Spleen (tissue), 11 donors: Measurements from ENCODE around the gene RTKN. TPM values are rescaled to one million over a fixed set of nuclear protein-coding genes. Genes with fewer than 3 reads are reported as not detected.

Experiments used
- DNase-seq: peaks from one replicate; pipeline ENCODE4 v3.0.0-alpha.2; 2020
- H3K27ac ChIP-seq, 8 donors: fragments of 200-600 bp; sonication (generic) in 7 of 8; 1 replicate in 4 of 8; 2 replicates in 4 of 8; pipeline versions ENCODE4 v1.5.0 to v1.8.0; 2016 to 2021; ENCODE audit warnings: inconsistent platforms in 4 of 8, mild to moderate bottlenecking in 4 of 8, moderate library complexity in 1 of 8
- H3K27me3 ChIP-seq, 7 donors: fragments of 200-600 bp; sonication (generic) in 6 of 7; replicated peaks in 1 of 7; 1 replicate in 4 of 7; 2 replicates in 3 of 7; pipeline versions ENCODE4 v1.5.0 to v1.8.0; 2016 to 2021; ENCODE audit warnings: inconsistent platforms in 3 of 7, mild to moderate bottlenecking in 1 of 7
- H3K36me3 ChIP-seq, 6 donors: fragments of 200-600 bp; sonication (generic) in 5 of 6; 1 replicate in 4 of 6; 2 replicates in 2 of 6; pipeline versions ENCODE4 v1.5.0 to v1.8.0; 2016 to 2021; ENCODE audit warnings: inconsistent platforms in 2 of 6
- H3K4me1 ChIP-seq, 6 donors: fragments of 200-600 bp; sonication (generic) in 5 of 6; 1 replicate in 3 of 6; 2 replicates in 3 of 6; pipeline versions ENCODE4 v1.5.0 to v1.8.0; 2016 to 2021; ENCODE audit warnings: inconsistent platforms in 3 of 6
- H3K4me3 ChIP-seq, 8 donors: fragments of 200-600 bp; sonication (generic) in 7 of 8; 1 replicate in 4 of 8; 2 replicates in 4 of 8; pipeline versions ENCODE4 v1.5.0 to v1.8.0; 2016 to 2021; ENCODE audit warnings: inconsistent platforms in 4 of 8, mild to moderate bottlenecking in 4 of 8, moderate library complexity in 2 of 8
- H3K9me3 ChIP-seq, 8 donors: fragments of 200-600 bp; sonication (generic) in 7 of 8; 1 replicate in 4 of 8; 2 replicates in 4 of 8; pipeline versions ENCODE4 v1.5.0 to v1.8.0; 2016 to 2021; ENCODE audit warnings: inconsistent platforms in 4 of 8
- POLR2A ChIP-seq, 3 donors: fragments of 450-650 bp; IDR thresholded peaks; one replicate each; pipeline ENCODE4 v1.5.1; 2017; ENCODE audit warnings: antibody characterized with exemption in 3 of 3, mild to moderate bottlenecking in 1 of 3
- POLR2AphosphoS5 ChIP-seq, 3 donors: sonication (generic); formaldehyde crosslinking; IDR thresholded peaks; one replicate each; pipeline ENCODE4 v1.5.1; 2017; ENCODE audit warnings: antibody characterized with exemption in 3 of 3
- WGBS, 5 donors: extraction: QIAGEN DNeasy Blood & Tissue Kit in 3 of 5; methylation state at CpG; one replicate each; pipeline versions ENCODE4 v1.1.5 to v1.1.7; 2013 to 2018; 5-methylcytosine and 5-hydroxymethylcytosine counted together
- intact Hi-C: fragments of 100-400 bp; cut with DNase I; formaldehyde crosslinking; loops from one replicate; pipeline ENCODE4 v1.15.0; 2023; ENCODE audit warnings: low total_unique reads
- polyA plus RNA-seq, 3 donors: library from polyadenylated mRNA; stranded (reverse); fragments of 200-250 nt; gene quantifications; one replicate each; pipeline ENCODE4 v1.2.1, GENCODE V29; 2013
- total RNA-seq, 7 donors: library from RNA; depleted of rRNA in 3 of 7; stranded (reverse); fragments of >200 nt in 3 of 7; fragmentation: NEBNext Ultra II Directional in 4 of 7; extraction: Animal tissue kit (Norgen Biotek cat#: 25700) in 4 of 7; gene quantifications; one replicate each; pipeline versions ENCODE4 v1.1.0 to v1.2.1, GENCODE V29; 2016 to 2021
- TF ChIP-seq, protein P1 (sequence below), 11 experiments: fragments of 200-600 bp in 7 of 11; fragments of 450-650 bp in 4 of 11; sonication (generic) in 4 of 11; IDR thresholded peaks in 8 of 11; conservative IDR thresholded peaks in 3 of 11; 1 replicate in 7 of 11; 2 replicates in 4 of 11; pipeline versions ENCODE4 v1.4.0 to v1.8.0; 2016 to 2021; ENCODE audit warnings: antibody characterized with exemption in 11 of 11, inconsistent platforms in 4 of 11, mild to moderate bottlenecking in 1 of 11
- donor health status: healthy with polysubstance abuse.
- donor health status: DM: no; HTN: no; CAD: no; lungs with moderate emphysema.
- donor health status: DM: no; HTN: no; CAD: no.
- donor health status: Bipolar disorder and iron deficiency.
- donor health status: healthy.
- donor health status: DM: no; HTN: no; CAD: no.
- donor health status: DM: yes; HTN: yes; CAD: no.

RTKN gene
- total and polyA plus RNA-seq, 10 donors = 3.2 to 11.1 (median 7.1) TPM

- H3K27ac ChIP-seq = no peak overlapping the region
- WGBS, 5 donors = 93 to 97% (median 95%) methylated on average over 1 of the region's 1 CpG
- H3K27me3 ChIP-seq = no peaks in the 10 kb centered on the region
- intact Hi-C loops = no loop called here
- DNase-seq = no peak
- no peak for TF ChIP-seq POLR2AphosphoS5 (IDR thresholded peaks at IDR 0.05)
- no peaks in the 10 kb centered on the region for H3K9me3 ChIP-seq
- no peak overlapping the region for H3K4me3 ChIP-seq
- H3K36me3 ChIP-seq = peaks cover 0 to 40% (median 3%) of the 10 kb centered on the region in 6 donors
- peaks cover 15 to 77% (median 39%) of the 10 kb centered on the region in 6 donors for H3K4me1 ChIP-seq
Measured at GRCh38 chr2:74387346-74387745, 54.4 kb downstream of the RTKN start.

DNA sequence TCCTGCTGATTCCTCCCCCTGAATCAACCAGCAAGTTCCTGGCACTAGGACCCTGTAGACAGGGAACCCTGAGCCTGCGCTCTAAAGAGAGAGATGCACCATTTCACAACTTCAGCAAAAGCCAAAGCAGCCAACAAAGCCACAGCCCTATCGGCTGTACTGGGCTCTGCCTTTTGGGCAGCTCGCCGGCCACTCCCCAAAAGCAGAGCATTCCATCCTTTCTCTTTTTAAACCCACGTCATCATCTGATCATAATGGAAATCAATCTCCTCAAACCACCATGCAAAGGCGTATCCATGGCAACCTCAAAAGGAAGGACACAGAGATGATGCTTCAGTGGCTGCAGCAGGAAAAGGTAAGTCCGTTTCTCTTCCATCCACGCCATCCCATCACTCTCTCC lies 56.3 kb downstream of the RTKN start:
- no peak overlapping the region for H3K4me3 ChIP-seq
- no peaks in the 10 kb centered on the region for H3K9me3 ChIP-seq
- H3K4me1 ChIP-seq = peaks cover 9 to 83% (median 45%) of the 10 kb centered on the region in 6 donors
- TF ChIP-seq, protein P1, sequence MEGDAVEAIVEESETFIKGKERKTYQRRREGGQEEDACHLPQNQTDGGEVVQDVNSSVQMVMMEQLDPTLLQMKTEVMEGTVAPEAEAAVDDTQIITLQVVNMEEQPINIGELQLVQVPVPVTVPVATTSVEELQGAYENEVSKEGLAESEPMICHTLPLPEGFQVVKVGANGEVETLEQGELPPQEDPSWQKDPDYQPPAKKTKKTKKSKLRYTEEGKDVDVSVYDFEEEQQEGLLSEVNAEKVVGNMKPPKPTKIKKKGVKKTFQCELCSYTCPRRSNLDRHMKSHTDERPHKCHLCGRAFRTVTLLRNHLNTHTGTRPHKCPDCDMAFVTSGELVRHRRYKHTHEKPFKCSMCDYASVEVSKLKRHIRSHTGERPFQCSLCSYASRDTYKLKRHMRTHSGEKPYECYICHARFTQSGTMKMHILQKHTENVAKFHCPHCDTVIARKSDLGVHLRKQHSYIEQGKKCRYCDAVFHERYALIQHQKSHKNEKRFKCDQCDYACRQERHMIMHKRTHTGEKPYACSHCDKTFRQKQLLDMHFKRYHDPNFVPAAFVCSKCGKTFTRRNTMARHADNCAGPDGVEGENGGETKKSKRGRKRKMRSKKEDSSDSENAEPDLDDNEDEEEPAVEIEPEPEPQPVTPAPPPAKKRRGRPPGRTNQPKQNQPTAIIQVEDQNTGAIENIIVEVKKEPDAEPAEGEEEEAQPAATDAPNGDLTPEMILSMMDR (IDR thresholded peaks at IDR 0.05 in 8 of 11, conservative IDR thresholded peaks at IDR 0.05 in 3 of 11) = no peak
- TF ChIP-seq POLR2AphosphoS5 (IDR thresholded peaks at IDR 0.05) (no peak), POLR2A (IDR thresholded peaks at IDR 0.05) (no peak)
- intact Hi-C loops = no loop called here
- H3K27ac ChIP-seq = no peak overlapping the region
- 77 to 89% (median 79%) methylated on average over 8 of the region's 8 CpGs for WGBS, 5 donors
- DNase-seq = no peak
- H3K36me3 ChIP-seq = peaks cover 0 to 40% (median 3%) of the 10 kb centered on the region in 6 donors
- no peaks in the 10 kb centered on the region for H3K27me3 ChIP-seq

DNA sequence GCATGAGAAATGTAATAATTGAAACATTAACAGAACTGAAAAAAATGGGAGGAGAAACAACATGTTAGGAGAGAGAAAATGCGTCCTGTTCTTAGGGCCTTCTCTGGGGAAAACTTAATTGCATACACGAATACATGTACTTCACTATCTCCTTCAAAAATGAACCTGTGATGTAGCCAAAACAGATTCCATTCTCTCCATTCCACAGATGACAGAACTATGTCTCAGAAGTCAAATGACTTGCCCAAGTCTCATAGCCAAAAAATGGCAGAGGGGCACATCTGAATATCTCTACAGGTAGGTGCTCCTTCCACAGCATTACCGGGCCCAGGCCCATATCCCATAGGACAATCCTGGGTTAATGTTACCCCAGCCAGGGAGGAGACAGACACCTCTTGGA lies 57.7 kb downstream of the RTKN start:
- WGBS, 5 donors = 85 to 93% (median 85%) methylated on average over 3 of the region's 3 CpGs
- Histone ChIP-seq H3K27me3 (no peaks in the 10 kb centered on the region), H3K27ac (no peak overlapping the region), H3K36me3 (peaks cover 0 to 40% (median 3%) of the 10 kb centered on the region in 6 donors), H3K4me1 (peaks cover 8 to 83% (median 44%) of the 10 kb centered on the region in 6 donors), H3K9me3 (no peaks in the 10 kb centered on the region), H3K4me3 (no peak overlapping the region)
- TF ChIP-seq POLR2A (IDR thresholded peaks at IDR 0.05) (no peak), POLR2AphosphoS5 (IDR thresholded peaks at IDR 0.05) (no peak)
- TF ChIP-seq, protein P1 (IDR thresholded peaks at IDR 0.05 in 8 of 11, conservative IDR thresholded peaks at IDR 0.05 in 3 of 11) = no peak
- DNase-seq = no peak
- intact Hi-C loops = no loop called here

DNA sequence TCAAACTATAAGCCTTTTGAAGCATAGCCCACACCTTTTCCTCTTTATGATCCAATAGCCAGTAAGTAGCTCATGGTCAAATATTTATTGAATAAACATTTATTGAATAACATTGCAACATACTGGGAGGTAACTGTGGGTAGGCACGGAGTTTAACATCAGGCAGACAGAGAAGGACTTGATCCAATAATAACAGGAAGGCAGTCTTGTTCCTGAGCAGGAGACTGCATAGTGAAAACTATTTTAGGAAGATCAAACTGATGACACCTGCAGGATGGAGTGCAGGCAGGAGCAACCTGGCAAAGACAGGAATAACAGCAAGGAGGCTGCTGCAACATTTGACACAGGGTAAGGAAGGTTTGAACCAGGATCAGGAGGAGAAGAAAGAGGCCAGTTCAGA lies 58.5 kb downstream of the RTKN start:
- 46 to 67% (median 54%) methylated on average over 1 of the region's 1 CpG for WGBS, 5 donors
- H3K27ac ChIP-seq = no peak overlapping the region
- no peak overlapping the region for H3K4me3 ChIP-seq
- intact Hi-C loops = no loop called here
- TF ChIP-seq POLR2A (IDR thresholded peaks at IDR 0.05) = no peak
- TF ChIP-seq, protein P1 (IDR thresholded peaks at IDR 0.05 in 8 of 11, conservative IDR thresholded peaks at IDR 0.05 in 3 of 11) = no peak
- TF ChIP-seq POLR2AphosphoS5 (IDR thresholded peaks at IDR 0.05) = no peak
- no peaks in the 10 kb centered on the region for H3K27me3 ChIP-seq
- no peaks in the 10 kb centered on the region for H3K9me3 ChIP-seq
- H3K4me1 ChIP-seq = peaks cover 8 to 83% (median 44%) of the 10 kb centered on the region in 6 donors
- peaks cover 0 to 40% (median 3%) of the 10 kb centered on the region in 6 donors for H3K36me3 ChIP-seq
- DNase-seq = no peak

DNA sequence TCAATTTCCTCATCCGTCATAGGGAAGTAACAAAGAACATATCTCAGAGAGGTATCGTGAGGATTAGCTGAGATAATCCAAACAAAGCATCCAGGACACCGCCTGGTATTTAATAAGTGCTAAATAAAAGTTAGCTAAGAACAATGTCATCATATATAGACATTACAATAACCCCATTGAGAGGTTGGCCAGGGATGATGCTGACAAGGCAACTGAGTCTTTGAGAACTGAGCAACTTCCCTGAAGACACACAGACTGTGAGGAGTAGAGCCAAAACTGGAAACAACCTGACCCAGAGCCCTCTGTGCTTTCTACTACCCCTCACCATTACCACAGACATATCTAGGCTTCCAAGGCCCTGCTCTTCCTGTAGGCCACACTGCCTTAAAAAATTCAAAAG lies 60.0 kb downstream of the RTKN start:
- TF ChIP-seq POLR2A (IDR thresholded peaks at IDR 0.05) = no peak
- TF ChIP-seq, protein P1 (IDR thresholded peaks at IDR 0.05 in 8 of 11, conservative IDR thresholded peaks at IDR 0.05 in 3 of 11) = no peak
- no peak for TF ChIP-seq POLR2AphosphoS5 (IDR thresholded peaks at IDR 0.05)
- no peak overlapping the region for H3K4me3 ChIP-seq
- DNase-seq = no peak
- whole genome bisulfite sequencing, 5 donors = 79 to 98% (median 90%) methylated on average over 3 of the region's 3 CpGs
- no peak overlapping the region for H3K27ac ChIP-seq
- H3K27me3 ChIP-seq = no peaks in the 10 kb centered on the region
- H3K36me3 ChIP-seq = peaks cover 0 to 50% (median 15%) of the 10 kb centered on the region in 6 donors
- peaks cover 8 to 75% (median 39%) of the 10 kb centered on the region in 6 donors for H3K4me1 ChIP-seq
- intact Hi-C loops = no loop called here
- H3K9me3 ChIP-seq = no peaks in the 10 kb centered on the region
